Right lobe of liver (tissue), 4 donors: ENCODE results near the gene AJAP1.

ENCODE experiments used
- POLR2A ChIP-seq: fragments of 450-650 bp; IDR thresholded peaks from one replicate; pipeline ENCODE4 v1.6.1; 2017; ENCODE audit warnings: antibody characterized with exemption, mild to moderate bottlenecking
- TF ChIP-seq, protein P1 (sequence below), 4 donors: fragments of 200-600 bp in 3 of 4; fragments of 450-650 bp in 1 of 4; IDR thresholded peaks; one replicate each; pipeline versions ENCODE4 v1.5.1 to v1.8.0; 2016 to 2022; ENCODE audit warnings: antibody characterized with exemption in 4 of 4, mild to moderate bottlenecking in 2 of 4
- donor health status: DM: no; HTN: no; CAD: no.
- donor health status: DM: no; HTN: no; CAD: no.
- donor health status: DM: no; HTN: yes; CAD: no.

DNA sequence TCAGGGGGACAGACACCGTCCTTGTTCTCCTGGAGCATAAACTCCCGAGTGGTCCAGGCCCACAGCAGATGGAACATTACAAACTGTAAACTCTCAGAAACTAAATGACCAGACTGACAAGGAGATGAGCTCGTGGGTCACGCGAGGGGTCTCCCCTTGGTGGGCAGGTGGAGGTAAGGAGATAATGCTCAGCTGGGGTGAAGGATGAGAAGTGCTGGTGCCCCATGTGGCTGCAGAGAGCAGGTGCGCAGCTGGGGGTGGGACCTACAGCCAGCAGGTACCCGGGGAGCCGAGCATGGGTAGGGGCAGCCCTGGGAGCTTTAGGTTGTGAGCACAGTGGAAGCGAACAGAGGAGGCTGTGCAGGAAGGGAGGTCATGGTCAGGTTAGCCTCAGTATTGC lies 40.1 kb downstream of the AJAP1 start:
- no peak for TF ChIP-seq POLR2A
- TF ChIP-seq, protein P1, sequence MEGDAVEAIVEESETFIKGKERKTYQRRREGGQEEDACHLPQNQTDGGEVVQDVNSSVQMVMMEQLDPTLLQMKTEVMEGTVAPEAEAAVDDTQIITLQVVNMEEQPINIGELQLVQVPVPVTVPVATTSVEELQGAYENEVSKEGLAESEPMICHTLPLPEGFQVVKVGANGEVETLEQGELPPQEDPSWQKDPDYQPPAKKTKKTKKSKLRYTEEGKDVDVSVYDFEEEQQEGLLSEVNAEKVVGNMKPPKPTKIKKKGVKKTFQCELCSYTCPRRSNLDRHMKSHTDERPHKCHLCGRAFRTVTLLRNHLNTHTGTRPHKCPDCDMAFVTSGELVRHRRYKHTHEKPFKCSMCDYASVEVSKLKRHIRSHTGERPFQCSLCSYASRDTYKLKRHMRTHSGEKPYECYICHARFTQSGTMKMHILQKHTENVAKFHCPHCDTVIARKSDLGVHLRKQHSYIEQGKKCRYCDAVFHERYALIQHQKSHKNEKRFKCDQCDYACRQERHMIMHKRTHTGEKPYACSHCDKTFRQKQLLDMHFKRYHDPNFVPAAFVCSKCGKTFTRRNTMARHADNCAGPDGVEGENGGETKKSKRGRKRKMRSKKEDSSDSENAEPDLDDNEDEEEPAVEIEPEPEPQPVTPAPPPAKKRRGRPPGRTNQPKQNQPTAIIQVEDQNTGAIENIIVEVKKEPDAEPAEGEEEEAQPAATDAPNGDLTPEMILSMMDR (IDR thresholded peaks at IDR 0.05) = no peak
